Peyer's patch (tissue), 4 donors: ENCODE results near the gene NKAIN2. TPM values are rescaled to one million over a fixed set of nuclear protein-coding genes. Genes with fewer than 3 reads are reported as not detected.

Experiments used
- DNase-seq, 3 donors: peaks; one replicate each; pipeline ENCODE4 v3.0.0-alpha.2; 2017 to 2019
- H3K27ac ChIP-seq, 4 donors: fragments of 200-600 bp; sonication (generic); one replicate each; pipeline ENCODE4 v1.5.1; 2016 to 2019
- H3K27me3 ChIP-seq, 2 donors: fragments of 200-600 bp; sonication (generic); one replicate each; pipeline ENCODE4 v1.5.1; 2019
- H3K36me3 ChIP-seq, 3 donors: fragments of 200-600 bp; sonication (generic); one replicate each; pipeline ENCODE4 v1.5.1; 2016 to 2019
- H3K4me1 ChIP-seq, 4 donors: fragments of 200-600 bp; sonication (generic); one replicate each; pipeline ENCODE4 v1.5.1; 2016 to 2019
- H3K4me3 ChIP-seq, 4 donors: fragments of 200-600 bp; sonication (generic); 1 replicate in 3 of 4; 2 replicates in 1 of 4; pipeline ENCODE4 v1.5.1; 2016 to 2019; ENCODE audit warnings: mild to moderate bottlenecking in 1 of 4
- H3K9me3 ChIP-seq, 4 donors: fragments of 200-600 bp; sonication (generic); one replicate each; pipeline ENCODE4 v1.5.1; 2016 to 2019; ENCODE audit warnings: mild to moderate bottlenecking in 1 of 4
- POLR2A ChIP-seq, 2 donors: fragments of 450-650 bp; IDR thresholded peaks; one replicate each; pipeline ENCODE4 v1.5.1; 2017; ENCODE audit warnings: antibody characterized with exemption in 2 of 2, mild to moderate bottlenecking in 2 of 2, moderate library complexity in 2 of 2
- total RNA-seq, 4 donors: library from RNA; depleted of rRNA; stranded (reverse); fragments of >200 nt; gene quantifications; one replicate each; pipeline ENCODE4 v1.1.0, GENCODE V29; 2016
- TF ChIP-seq, protein P1 (sequence below), 6 experiments: fragments of 450-650 bp in 4 of 6; fragments of 200-600 bp in 2 of 6; sonication (generic) in 1 of 6; IDR thresholded peaks; one replicate each; pipeline ENCODE4 v1.5.1; 2017 to 2019; ENCODE audit warnings: antibody characterized with exemption in 6 of 6, mild to moderate bottlenecking in 3 of 6, moderate library complexity in 1 of 6

Gene NKAIN2
- total RNA-seq, 4 donors from 2014 or later, result not detected

DNA sequence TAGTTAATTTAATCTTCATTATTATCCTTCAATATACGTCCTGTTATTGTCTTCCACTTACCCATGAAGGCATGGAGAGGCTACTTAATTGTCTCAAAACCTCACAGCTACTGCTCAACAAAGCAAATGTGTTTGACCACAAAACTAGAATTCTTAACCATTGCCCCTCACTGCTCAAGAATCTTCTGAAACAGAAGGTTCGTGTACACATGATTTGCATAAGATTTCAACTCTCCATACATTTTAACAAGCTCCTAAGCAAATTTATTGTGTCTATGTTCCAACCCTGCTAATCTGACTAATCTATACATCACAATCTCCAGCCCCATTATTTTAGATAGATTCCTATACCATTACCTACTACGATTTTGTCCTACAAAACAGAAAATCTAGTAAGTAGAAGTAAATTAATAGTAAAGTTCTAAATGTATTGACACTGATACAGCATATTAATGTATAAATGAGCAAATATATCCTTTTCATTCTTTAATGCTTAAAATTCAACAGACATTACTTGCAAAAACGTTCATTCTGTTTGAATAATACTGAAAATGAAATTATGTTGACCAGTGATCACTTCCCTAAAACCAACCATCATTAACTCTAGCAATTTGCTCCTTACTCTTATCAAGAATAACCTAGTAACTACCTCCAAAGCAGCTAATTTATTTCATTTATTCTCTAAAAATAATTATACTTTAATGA is 1068.8 kb downstream of the NKAIN2 start:
- Histone ChIP-seq H3K9me3 (no peaks in the 10 kb centered on the region), H3K4me1 (no peaks in the 10 kb centered on the region), H3K4me3 (no peak overlapping the region), H3K27me3 (no peaks in the 10 kb centered on the region), H3K36me3 (no peaks in the 10 kb centered on the region), H3K27ac (no peak overlapping the region)
- TF ChIP-seq, protein P1, sequence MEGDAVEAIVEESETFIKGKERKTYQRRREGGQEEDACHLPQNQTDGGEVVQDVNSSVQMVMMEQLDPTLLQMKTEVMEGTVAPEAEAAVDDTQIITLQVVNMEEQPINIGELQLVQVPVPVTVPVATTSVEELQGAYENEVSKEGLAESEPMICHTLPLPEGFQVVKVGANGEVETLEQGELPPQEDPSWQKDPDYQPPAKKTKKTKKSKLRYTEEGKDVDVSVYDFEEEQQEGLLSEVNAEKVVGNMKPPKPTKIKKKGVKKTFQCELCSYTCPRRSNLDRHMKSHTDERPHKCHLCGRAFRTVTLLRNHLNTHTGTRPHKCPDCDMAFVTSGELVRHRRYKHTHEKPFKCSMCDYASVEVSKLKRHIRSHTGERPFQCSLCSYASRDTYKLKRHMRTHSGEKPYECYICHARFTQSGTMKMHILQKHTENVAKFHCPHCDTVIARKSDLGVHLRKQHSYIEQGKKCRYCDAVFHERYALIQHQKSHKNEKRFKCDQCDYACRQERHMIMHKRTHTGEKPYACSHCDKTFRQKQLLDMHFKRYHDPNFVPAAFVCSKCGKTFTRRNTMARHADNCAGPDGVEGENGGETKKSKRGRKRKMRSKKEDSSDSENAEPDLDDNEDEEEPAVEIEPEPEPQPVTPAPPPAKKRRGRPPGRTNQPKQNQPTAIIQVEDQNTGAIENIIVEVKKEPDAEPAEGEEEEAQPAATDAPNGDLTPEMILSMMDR (IDR thresholded peaks at IDR 0.05), result no peak
- no peak for TF ChIP-seq POLR2A (IDR thresholded peaks at IDR 0.05)
- no peak for DNase-seq

DNA sequence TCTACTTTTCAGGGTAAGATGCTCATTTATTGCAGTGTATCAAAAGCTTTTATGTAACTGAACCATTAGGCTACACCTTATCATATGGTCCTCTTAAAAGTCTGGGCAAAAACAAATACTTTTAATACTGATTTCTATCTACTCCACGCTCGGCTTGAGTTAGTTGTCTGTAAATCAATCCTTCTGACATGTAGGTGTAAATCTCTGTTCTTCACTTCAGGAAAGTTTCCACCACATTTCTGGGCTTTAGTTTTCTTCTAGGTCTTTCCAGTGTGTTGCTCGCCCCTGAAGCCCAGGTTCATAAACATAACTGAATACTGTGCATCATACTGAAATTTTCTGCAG is 1069.4 kb downstream of the NKAIN2 start:
- no peak overlapping the region for H3K27ac ChIP-seq
- H3K9me3 ChIP-seq, result no peaks in the 10 kb centered on the region
- DNase-seq, result no peak
- H3K27me3 ChIP-seq, result no peaks in the 10 kb centered on the region
- no peak for TF ChIP-seq POLR2A (IDR thresholded peaks at IDR 0.05)
- no peaks in the 10 kb centered on the region for H3K4me1 ChIP-seq
- no peak overlapping the region for H3K4me3 ChIP-seq
- H3K36me3 ChIP-seq, result no peaks in the 10 kb centered on the region

Other genes with a start within 250 kb of the NKAIN2 start
- gene TRDN, start 166.9 kb upstream of the NKAIN2 start, total RNA-seq, result not detected